Panc1 (cell line): ENCODE results near the gene RAP1B.

ENCODE experiments used
- CTCF ChIP-seq: fragments of 450-650 bp; IDR thresholded peaks from 2 replicates; pipeline ENCODE4 v1.5.1; 2017; ENCODE audit warnings: mild to moderate bottlenecking
- POLR2AphosphoS5 ChIP-seq: IDR thresholded peaks from 2 replicates; pipeline ENCODE4 v1.6.1; 2012; ENCODE audit warnings: mild to moderate bottlenecking, low read depth, low read length, moderate library complexity
- REST ChIP-seq, 2 experiments: IDR thresholded peaks; 2 replicates each; pipeline ENCODE4 v1.6.1; 2011 to 2012; ENCODE audit warnings: low read depth in 2 of 2, control low read depth in 1 of 2, low read length in 1 of 2, mild to moderate bottlenecking in 1 of 2, moderate library complexity in 1 of 2; ENCODE audit not compliant: insufficient read depth in 1 of 2

- no peak for TF ChIP-seq CTCF
- TF ChIP-seq POLR2AphosphoS5: no peak; the same call in 1 of the 2 replicates
- no peak for TF ChIP-seq REST (IDR thresholded peaks at IDR 0.05; ENCODE audit: insufficient read depth in 1 of 2, low read depth in 2 of 2, low read length in 1 of 2)
Measured at GRCh38 chr12:68614105-68614679, 3.5 kb downstream of the RAP1B start.
